Measurements from ENCODE around the gene RNFT2.

DNA sequence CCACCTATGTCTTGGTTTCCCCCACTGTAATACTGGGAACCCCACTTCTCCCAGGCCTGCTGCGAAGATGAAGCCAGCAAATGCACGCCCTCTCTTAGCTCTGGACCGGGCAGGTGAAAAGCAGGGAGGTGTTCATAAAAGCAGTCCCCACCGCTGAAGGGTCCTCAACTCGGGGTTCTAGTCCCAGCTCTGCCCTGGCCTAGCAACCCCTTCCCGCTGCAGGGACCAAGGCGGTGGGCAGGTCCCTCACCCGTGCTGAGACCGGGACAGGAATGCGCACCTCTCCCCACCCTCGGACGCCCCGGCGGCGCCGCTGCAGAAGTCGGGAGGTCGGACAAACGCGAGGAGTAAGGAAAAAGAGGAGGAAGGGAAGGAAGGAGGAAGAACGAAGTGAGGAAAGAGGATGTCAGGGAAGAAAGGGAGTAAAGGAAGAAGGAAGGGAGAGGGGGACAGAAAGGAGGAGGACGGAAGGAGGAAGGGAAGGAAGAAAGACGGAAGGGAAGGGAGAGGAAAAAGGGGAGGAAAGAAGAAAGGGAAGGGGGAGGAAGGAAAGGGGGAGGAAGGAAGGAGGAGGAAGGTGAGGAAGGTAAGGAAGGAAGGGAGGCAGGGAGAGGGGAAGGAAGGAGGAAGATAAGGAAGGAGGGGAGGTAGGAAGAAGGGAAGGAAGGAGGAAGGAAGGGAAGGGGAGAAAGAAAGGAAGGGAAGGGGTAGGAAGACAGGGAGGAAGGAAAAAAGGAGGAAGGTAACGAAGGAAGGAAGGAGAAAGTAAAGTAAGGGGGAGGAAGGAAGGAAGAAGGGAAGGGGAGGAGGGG lies 947 bp upstream of the RNFT2 start:
- no peak for TF ChIP-seq NFYB (CRISPR knock-in tag; conservative IDR thresholded peaks at IDR 0.05; ENCODE audit: low read depth)
- TF ChIP-seq, protein P1, sequence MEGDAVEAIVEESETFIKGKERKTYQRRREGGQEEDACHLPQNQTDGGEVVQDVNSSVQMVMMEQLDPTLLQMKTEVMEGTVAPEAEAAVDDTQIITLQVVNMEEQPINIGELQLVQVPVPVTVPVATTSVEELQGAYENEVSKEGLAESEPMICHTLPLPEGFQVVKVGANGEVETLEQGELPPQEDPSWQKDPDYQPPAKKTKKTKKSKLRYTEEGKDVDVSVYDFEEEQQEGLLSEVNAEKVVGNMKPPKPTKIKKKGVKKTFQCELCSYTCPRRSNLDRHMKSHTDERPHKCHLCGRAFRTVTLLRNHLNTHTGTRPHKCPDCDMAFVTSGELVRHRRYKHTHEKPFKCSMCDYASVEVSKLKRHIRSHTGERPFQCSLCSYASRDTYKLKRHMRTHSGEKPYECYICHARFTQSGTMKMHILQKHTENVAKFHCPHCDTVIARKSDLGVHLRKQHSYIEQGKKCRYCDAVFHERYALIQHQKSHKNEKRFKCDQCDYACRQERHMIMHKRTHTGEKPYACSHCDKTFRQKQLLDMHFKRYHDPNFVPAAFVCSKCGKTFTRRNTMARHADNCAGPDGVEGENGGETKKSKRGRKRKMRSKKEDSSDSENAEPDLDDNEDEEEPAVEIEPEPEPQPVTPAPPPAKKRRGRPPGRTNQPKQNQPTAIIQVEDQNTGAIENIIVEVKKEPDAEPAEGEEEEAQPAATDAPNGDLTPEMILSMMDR (IDR thresholded peaks at IDR 0.05): no peak
- TF ChIP-seq, protein P2, sequence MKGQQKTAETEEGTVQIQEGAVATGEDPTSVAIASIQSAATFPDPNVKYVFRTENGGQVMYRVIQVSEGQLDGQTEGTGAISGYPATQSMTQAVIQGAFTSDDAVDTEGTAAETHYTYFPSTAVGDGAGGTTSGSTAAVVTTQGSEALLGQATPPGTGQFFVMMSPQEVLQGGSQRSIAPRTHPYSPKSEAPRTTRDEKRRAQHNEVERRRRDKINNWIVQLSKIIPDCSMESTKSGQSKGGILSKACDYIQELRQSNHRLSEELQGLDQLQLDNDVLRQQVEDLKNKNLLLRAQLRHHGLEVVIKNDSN (CRISPR knock-in tag; IDR thresholded peaks at IDR 0.05): no peak
- TF ChIP-seq, protein P3, sequence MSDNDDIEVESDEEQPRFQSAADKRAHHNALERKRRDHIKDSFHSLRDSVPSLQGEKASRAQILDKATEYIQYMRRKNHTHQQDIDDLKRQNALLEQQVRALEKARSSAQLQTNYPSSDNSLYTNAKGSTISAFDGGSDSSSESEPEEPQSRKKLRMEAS (CRISPR knock-in tag; IDR thresholded peaks at IDR 0.05): no peak
- no peak for TF ChIP-seq FOXJ3 (CRISPR knock-in tag; IDR thresholded peaks at IDR 0.05; ENCODE audit: borderline replicate concordance)
- TF ChIP-seq, protein P4, sequence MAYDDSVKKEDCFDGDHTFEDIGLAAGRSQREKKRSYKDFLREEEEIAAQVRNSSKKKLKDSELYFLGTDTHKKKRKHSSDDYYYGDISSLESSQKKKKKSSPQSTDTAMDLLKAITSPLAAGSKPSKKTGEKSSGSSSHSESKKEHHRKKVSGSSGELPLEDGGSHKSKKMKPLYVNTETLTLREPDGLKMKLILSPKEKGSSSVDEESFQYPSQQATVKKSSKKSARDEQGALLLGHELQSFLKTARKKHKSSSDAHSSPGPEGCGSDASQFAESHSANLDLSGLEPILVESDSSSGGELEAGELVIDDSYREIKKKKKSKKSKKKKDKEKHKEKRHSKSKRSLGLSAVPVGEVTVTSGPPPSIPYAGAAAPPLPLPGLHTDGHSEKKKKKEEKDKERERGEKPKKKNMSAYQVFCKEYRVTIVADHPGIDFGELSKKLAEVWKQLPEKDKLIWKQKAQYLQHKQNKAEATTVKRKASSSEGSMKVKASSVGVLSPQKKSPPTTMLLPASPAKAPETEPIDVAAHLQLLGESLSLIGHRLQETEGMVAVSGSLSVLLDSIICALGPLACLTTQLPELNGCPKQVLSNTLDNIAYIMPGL (CRISPR knock-in tag; IDR thresholded peaks at IDR 0.05): no peak
- TF ChIP-seq, protein P5, sequence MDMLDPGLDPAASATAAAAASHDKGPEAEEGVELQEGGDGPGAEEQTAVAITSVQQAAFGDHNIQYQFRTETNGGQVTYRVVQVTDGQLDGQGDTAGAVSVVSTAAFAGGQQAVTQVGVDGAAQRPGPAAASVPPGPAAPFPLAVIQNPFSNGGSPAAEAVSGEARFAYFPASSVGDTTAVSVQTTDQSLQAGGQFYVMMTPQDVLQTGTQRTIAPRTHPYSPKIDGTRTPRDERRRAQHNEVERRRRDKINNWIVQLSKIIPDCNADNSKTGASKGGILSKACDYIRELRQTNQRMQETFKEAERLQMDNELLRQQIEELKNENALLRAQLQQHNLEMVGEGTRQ (CRISPR knock-in tag; IDR thresholded peaks at IDR 0.05): no peak
- no peak for TF ChIP-seq ESRRA (CRISPR knock-in tag; IDR thresholded peaks at IDR 0.05; ENCODE audit: borderline replicate concordance)
- TF ChIP-seq JUN (CRISPR knock-in tag; IDR thresholded peaks at IDR 0.05): no peak
